GM23338 (cell line): ENCODE measurements around the gene TMEM170B.

Source experiments
- CTCF ChIP-seq, 2 experiments: fragments of 200-600 bp in 1 of 2; sonication (generic) in 1 of 2; conservative IDR thresholded peaks; 2 replicates each; pipeline versions ENCODE4 v1.5.1 to v1.6.1; 2016 to 2017; ENCODE audit warnings: antibody characterized with exemption in 2 of 2, low read depth in 2 of 2, mild to moderate bottlenecking in 2 of 2, moderate library complexity in 1 of 2
- EZH2 ChIP-seq: fragments of 200-600 bp; sonication (generic); IDR thresholded peaks from one replicate; pipeline ENCODE4 v1.8.0; 2017; ENCODE audit warnings: antibody characterized with exemption, mild to moderate bottlenecking, low read depth; ENCODE audit not compliant: unreplicated experiment
- JUNB ChIP-seq: IDR thresholded peaks from one replicate; pipeline ENCODE4 v1.6.1; 2016; ENCODE audit warnings: antibody characterized with exemption; ENCODE audit not compliant: unreplicated experiment
- POLR2AphosphoS5 ChIP-seq: IDR thresholded peaks from 2 replicates; pipeline ENCODE4 v1.6.1; 2016; ENCODE audit warnings: antibody characterized with exemption, low read depth
- REST ChIP-seq: IDR thresholded peaks from one replicate; pipeline ENCODE4 v1.6.1; 2018; ENCODE audit warnings: antibody characterized with exemption; ENCODE audit not compliant: unreplicated experiment

GRCh38 chr6:11609324-11610071 lies 71.9 kb downstream of the TMEM170B start:
- TF ChIP-seq REST (no peak), CTCF (conservative IDR thresholded peaks at IDR 0.05; ENCODE audit: low read depth in 2 of 2) (no peak), POLR2AphosphoS5 (no peak), EZH2 (no peak), JUNB (no peak)
